ENCODE data around the gene PRMT7.

PRMT7 gene

DNA sequence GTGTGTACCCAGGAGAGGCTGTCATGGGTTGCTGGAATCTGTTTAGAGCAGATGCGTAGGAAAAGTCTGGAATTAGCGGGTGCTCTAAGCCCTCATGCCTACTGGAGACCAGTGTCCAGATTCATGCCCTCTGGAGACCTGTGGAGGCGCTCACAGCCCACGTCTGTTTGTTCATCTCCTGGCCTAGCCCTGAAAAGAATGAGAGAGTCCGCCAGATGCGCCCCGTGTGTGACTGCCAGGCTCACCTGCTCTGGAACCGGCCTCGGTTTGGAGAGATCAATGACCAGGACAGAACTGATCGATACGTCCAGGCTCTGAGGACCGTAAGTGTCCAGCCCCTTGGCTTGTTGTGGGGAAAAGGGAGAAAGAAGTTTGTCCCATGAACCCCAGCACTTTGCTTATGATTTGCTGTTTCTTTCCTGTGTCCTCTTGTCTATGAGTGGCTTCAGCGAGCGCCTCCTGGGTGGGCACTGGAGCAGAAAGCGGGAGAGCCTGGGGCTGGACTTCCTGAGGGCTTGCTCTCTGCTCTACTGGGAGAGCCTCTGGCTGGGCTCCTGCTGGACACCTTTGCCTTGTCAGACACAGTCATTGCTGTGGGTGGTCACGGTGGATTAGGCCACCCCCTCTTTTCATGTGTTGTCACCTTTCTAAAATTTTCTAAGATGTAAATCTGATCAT is 35.3 kb downstream of the PRMT7 start:
- TF ChIP-seq, protein P1, sequence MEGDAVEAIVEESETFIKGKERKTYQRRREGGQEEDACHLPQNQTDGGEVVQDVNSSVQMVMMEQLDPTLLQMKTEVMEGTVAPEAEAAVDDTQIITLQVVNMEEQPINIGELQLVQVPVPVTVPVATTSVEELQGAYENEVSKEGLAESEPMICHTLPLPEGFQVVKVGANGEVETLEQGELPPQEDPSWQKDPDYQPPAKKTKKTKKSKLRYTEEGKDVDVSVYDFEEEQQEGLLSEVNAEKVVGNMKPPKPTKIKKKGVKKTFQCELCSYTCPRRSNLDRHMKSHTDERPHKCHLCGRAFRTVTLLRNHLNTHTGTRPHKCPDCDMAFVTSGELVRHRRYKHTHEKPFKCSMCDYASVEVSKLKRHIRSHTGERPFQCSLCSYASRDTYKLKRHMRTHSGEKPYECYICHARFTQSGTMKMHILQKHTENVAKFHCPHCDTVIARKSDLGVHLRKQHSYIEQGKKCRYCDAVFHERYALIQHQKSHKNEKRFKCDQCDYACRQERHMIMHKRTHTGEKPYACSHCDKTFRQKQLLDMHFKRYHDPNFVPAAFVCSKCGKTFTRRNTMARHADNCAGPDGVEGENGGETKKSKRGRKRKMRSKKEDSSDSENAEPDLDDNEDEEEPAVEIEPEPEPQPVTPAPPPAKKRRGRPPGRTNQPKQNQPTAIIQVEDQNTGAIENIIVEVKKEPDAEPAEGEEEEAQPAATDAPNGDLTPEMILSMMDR (IDR thresholded peaks at IDR 0.05; ENCODE audit: control insufficient read depth, insufficient read depth, low read depth, low read length, missing control alignments), result no peak

DNA sequence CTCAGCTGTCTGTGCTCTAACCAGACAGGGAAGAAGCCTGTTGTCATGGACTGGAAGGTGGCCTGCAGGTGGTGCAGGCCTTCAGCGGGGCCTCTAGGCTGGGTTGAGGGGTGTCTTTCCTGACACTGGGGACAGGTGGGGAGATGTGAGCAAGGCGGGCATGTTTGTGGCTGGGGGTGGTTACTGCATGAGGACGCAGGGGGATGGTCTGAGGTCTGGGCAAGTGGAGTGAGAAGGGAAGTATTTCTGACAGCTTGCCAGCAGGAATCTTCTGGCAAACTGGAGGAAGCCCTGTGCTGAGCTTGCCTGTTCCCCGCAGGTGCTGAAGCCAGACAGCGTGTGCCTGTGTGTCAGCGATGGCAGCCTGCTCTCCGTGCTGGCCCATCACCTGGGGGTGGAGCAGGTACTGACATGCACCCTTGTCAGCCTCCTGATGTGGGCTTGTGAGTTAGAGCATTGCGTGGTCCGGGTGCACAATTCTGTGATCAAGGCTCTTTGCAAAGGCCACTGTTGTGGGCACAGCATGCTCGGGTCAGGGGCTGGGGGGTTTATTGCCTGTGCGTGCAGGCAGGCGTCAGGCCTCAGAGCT is 36.2 kb downstream of the PRMT7 start:
- DNase-seq (ENCODE audit: low read depth), result no peak
- TF ChIP-seq, protein P1 (IDR thresholded peaks at IDR 0.05; ENCODE audit: control insufficient read depth, insufficient read depth, low read depth, low read length, missing control alignments), result no peak

More for the DNA sequence above, 35.3 kb downstream of the PRMT7 start:
- no peak for DNase-seq (ENCODE audit: low read depth)
- no peak overlapping the region for H3K4me3 ChIP-seq (ENCODE audit: control insufficient read depth, low read depth, low read length)

DNA sequence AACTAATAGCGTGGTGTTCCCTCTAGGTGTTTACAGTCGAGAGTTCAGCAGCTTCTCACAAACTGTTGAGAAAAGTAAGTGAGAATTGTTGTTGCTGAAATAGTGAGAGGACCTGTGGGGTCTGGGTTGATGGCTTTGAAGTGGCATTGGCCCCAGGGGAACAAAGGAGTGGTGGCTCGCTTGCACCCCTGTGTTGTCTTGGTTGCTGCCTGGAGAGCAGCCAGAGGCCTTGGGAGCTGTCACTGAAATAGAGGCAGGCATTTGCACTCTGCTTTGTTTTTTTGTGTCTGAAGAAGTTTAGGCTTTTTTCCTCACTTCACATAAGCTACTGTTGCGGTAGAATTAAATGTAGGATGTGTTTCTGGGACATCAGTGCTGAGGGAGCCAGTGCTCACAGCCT is 36.8 kb downstream of the PRMT7 start:
- no peak overlapping the region for H3K4me3 ChIP-seq (ENCODE audit: control insufficient read depth, low read depth, low read length)
- TF ChIP-seq, protein P1 (IDR thresholded peaks at IDR 0.05; ENCODE audit: control insufficient read depth, insufficient read depth, low read depth, low read length, missing control alignments), result no peak
- no peak for DNase-seq (ENCODE audit: low read depth)

More for the DNA sequence above, 36.2 kb downstream of the PRMT7 start:
- H3K4me3 ChIP-seq (ENCODE audit: control insufficient read depth, low read depth, low read length), result no peak overlapping the region

DNA sequence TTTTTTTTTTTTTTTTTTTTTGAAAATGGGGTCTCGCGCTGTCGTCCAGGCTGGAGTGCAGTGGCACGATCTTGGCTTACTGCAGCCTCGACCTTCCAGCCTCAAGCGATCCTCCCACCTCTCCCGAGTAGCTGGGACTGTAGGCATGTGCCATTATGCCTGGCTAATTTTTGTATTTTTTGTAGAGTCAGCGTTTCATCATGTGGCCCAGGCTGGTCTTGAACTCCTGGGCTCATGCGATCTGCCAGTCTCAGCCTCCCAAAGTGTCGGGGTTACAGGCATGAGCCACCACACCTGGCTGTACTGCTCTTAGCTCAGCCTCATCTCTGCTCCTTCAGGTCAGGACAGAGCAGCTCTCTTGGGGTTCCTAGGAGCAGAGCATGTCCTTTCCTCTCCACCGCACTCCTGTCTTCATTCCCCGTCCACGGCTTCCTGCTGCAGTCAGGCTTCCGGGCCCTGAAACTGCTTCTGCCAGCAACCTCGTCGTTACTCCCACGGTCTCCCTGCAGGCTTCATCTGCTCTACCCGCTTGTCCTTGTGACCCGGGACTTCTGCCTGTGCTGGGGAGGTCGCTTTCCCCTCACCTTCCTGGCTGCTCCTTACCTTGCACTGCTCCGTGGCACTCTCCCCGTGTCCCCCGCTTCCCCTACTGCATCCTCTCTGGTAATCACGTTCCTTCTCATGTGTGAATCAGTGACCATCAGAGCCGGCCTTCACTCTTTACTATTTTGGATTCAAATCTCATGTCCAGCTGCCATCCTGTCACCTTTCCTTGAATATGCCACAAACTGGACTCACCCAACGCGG is 38.0 kb downstream of the PRMT7 start:
- DNase-seq (ENCODE audit: low read depth), result no peak
- H3K4me3 ChIP-seq (ENCODE audit: control insufficient read depth, low read depth, low read length), result no peak overlapping the region
- TF ChIP-seq, protein P1 (IDR thresholded peaks at IDR 0.05; ENCODE audit: control insufficient read depth, insufficient read depth, low read depth, low read length, missing control alignments), result no peak

DNA sequence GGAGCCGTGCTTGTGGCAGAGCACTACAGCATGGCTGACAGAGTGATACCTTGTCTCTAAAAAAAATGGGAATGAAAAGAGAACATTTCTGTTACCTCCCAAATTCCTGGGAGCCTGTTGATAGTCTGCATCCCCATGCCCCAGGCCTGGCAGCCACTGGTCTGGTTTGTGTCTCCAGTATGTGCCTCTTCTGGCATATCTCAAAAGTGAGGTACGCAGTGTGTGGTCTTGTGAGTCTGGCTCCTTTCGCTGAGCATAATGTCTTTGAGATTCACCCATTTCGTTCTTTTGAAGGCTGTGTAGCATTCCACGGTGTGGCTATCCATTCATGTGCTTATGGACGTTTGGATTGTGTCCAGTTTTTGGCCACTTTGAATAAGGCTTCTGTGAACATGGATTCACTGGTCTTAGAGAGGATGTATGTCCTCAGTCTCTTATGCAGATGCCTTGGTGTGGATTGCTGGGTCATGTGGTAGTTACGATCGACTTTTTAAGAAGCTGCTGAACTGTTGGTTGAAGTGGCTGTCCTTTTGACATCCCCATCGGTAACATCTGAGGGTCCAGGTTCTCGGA is 39.1 kb downstream of the PRMT7 start:
- H3K4me3 ChIP-seq (ENCODE audit: control insufficient read depth, low read depth, low read length), result no peak overlapping the region
- TF ChIP-seq, protein P1 (IDR thresholded peaks at IDR 0.05; ENCODE audit: control insufficient read depth, insufficient read depth, low read depth, low read length, missing control alignments), result no peak
- DNase-seq (ENCODE audit: low read depth), result no peak

DNA sequence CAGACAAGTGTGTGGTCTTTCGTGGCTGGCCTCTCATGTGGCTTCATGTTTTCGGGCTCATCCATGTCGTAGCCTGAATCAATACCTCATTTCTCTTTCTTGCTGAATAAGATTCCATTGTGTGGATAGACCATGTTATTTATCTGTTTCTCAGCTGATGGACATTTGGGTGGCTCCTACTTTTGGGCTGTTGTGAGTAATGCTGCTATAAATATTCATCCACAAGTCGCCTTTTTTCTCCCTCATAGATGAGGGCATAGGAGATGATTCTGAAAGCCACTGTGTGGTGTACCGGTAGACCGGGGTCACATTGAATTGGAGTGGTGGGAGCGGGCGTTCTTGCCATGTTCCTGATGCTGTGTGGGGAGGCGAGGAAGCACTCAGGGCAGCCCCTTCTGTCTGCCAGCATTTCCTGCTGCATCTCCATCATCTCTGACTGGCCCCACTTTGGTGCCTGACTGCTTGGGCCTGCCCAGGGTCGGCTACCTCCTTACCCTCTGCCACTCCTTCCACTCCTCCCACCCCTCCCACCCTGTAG is 40.1 kb downstream of the PRMT7 start:
- TF ChIP-seq, protein P1 (IDR thresholded peaks at IDR 0.05; ENCODE audit: control insufficient read depth, insufficient read depth, low read depth, low read length, missing control alignments), result no peak
- DNase-seq (ENCODE audit: low read depth), result no peak
- H3K4me3 ChIP-seq (ENCODE audit: control insufficient read depth, low read depth, low read length), result no peak overlapping the region

Measured in AG09309 (cell line).